ENCODE data around the gene FAM131C.
"Not testable (repeated sequence)": the region's sequence is repeated elsewhere in the genome, so short reads cannot be mapped to it uniquely, and the experiment has no call there.

FAM131C gene

DNA sequence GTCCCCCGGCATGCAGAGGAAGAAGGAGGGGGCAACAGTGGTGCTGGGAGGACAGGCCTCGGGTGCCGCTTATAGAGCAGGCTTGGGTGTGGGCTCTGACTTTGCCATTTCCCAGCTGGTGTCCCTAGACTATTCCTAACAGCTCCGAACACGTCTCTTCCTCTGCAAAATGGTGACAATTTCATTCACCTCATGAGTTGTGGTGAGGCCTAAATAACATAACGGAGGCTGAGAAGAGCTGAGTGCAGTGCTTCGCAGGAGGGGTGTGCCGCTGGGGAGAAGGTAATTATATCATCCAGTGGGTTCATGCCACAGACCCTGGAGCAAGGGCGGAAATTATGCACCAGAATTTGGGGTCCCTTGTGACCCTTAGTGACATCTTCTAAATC is 10.8 kb downstream of the FAM131C start:
- not testable (repeated sequence) for H3K9me3 ChIP-seq (ENCODE audit: control insufficient read depth, insufficient read depth, low read length); H3K4me1 ChIP-seq (ENCODE audit: control insufficient read depth, insufficient read depth, low read length); H3K36me3 ChIP-seq (ENCODE audit: control insufficient read depth, insufficient read depth, low read length); H3K27me3 ChIP-seq (ENCODE audit: control insufficient read depth, insufficient read depth, low read length); H3K4me3 ChIP-seq (ENCODE audit: low read depth, low read length); H3K9ac ChIP-seq (ENCODE audit: low read depth, low read length)

GRCh38 chr1:16061989-16062686 is 11.3 kb downstream of the FAM131C start:
- H3K9me3 ChIP-seq (ENCODE audit: control insufficient read depth, insufficient read depth, low read length); H3K4me1 ChIP-seq (ENCODE audit: control insufficient read depth, insufficient read depth, low read length); H3K36me3 ChIP-seq (ENCODE audit: control insufficient read depth, insufficient read depth, low read length); H3K9ac ChIP-seq (ENCODE audit: low read depth, low read length); H3K4me3 ChIP-seq (ENCODE audit: low read depth, low read length); H3K27me3 ChIP-seq (ENCODE audit: control insufficient read depth, insufficient read depth, low read length): not testable (repeated sequence)

GRCh38 chr1:16061266-16061665 is 12.2 kb downstream of the FAM131C start:
- Histone ChIP-seq H3K9ac (ENCODE audit: low read depth, low read length) (no peak overlapping the region), H3K27me3 (ENCODE audit: control insufficient read depth, insufficient read depth, low read length) (no peaks in the 10 kb centered on the region), H3K4me1 (ENCODE audit: control insufficient read depth, insufficient read depth, low read length) (peaks cover 3% of the 10 kb centered on the region), H3K36me3 (ENCODE audit: control insufficient read depth, insufficient read depth, low read length) (no peaks in the 10 kb centered on the region), H3K4me3 (ENCODE audit: low read depth, low read length) (no peak overlapping the region), H3K9me3 (ENCODE audit: control insufficient read depth, insufficient read depth, low read length) (no peaks in the 10 kb centered on the region)

DNA sequence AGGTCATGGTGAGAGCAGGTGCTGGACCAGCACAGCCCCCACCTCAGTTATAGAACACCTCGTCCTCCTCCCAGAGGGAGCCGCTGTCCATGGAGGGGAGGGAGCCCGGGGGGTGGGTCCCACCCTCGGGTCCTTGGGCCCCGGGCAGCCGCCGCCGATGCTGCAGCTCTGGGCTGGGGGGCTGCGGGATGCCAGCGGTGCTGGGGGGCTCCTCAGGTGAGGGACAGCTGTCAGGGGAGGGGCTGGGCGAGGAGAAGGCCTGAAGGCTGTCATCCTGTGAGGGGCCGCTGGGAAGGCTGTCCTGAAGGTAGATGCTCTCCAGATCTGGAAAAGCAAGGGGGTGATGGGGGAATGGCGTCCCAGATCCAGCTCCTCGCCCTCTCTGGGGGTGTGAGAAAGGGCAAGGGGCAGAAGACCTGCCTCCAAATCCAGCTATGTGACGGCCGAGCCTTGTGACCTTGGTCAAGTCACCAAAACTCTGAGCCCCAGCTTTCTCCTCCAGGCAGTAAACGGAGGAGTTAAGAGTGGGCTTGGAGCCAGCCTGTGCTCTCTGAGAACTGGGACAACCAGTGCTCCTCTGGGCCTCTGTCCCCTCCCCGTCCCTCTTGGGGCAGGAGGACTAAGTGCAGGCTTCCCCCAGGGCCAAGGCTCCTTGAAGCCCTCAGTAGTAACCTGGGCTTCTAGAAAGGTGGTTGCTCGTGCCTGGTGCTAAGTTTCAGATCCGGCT is 14.9 kb downstream of the FAM131C start:
- H3K4me3 ChIP-seq (ENCODE audit: low read depth, low read length); H3K36me3 ChIP-seq (ENCODE audit: control insufficient read depth, insufficient read depth, low read length); H3K9me3 ChIP-seq (ENCODE audit: control insufficient read depth, insufficient read depth, low read length); H3K4me1 ChIP-seq (ENCODE audit: control insufficient read depth, insufficient read depth, low read length); H3K9ac ChIP-seq (ENCODE audit: low read depth, low read length); H3K27me3 ChIP-seq (ENCODE audit: control insufficient read depth, insufficient read depth, low read length): not testable (repeated sequence)

GRCh38 chr1:16057314-16057915 is 16.0 kb downstream of the FAM131C start:
- H3K4me3 ChIP-seq (ENCODE audit: low read depth, low read length); H3K9ac ChIP-seq (ENCODE audit: low read depth, low read length); H3K27me3 ChIP-seq (ENCODE audit: control insufficient read depth, insufficient read depth, low read length); H3K4me1 ChIP-seq (ENCODE audit: control insufficient read depth, insufficient read depth, low read length); H3K36me3 ChIP-seq (ENCODE audit: control insufficient read depth, insufficient read depth, low read length); H3K9me3 ChIP-seq (ENCODE audit: control insufficient read depth, insufficient read depth, low read length): not testable (repeated sequence)

DNA sequence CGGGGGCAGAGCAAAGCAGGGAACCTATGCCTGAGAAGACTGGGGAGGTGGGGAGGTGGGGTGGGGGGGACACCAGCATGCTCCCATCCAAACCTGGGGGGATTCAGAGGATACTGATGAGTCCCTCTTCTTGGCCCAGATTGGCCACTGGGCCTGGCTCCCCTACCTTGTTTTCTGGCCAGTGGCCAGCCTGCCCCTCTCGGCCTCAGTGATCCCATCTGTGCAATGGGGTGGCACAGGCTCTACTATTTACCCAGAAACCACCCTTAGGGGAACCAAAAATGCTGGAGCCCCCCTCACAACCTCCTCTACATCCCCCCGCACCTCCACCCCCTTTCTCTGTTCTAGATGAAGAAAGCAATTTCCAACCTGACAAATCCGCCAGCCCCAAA is 16.9 kb downstream of the FAM131C start:
- H3K36me3 ChIP-seq (ENCODE audit: control insufficient read depth, insufficient read depth, low read length); H3K9me3 ChIP-seq (ENCODE audit: control insufficient read depth, insufficient read depth, low read length); H3K9ac ChIP-seq (ENCODE audit: low read depth, low read length); H3K27me3 ChIP-seq (ENCODE audit: control insufficient read depth, insufficient read depth, low read length); H3K4me3 ChIP-seq (ENCODE audit: low read depth, low read length); H3K4me1 ChIP-seq (ENCODE audit: control insufficient read depth, insufficient read depth, low read length): not testable (repeated sequence)

DNA sequence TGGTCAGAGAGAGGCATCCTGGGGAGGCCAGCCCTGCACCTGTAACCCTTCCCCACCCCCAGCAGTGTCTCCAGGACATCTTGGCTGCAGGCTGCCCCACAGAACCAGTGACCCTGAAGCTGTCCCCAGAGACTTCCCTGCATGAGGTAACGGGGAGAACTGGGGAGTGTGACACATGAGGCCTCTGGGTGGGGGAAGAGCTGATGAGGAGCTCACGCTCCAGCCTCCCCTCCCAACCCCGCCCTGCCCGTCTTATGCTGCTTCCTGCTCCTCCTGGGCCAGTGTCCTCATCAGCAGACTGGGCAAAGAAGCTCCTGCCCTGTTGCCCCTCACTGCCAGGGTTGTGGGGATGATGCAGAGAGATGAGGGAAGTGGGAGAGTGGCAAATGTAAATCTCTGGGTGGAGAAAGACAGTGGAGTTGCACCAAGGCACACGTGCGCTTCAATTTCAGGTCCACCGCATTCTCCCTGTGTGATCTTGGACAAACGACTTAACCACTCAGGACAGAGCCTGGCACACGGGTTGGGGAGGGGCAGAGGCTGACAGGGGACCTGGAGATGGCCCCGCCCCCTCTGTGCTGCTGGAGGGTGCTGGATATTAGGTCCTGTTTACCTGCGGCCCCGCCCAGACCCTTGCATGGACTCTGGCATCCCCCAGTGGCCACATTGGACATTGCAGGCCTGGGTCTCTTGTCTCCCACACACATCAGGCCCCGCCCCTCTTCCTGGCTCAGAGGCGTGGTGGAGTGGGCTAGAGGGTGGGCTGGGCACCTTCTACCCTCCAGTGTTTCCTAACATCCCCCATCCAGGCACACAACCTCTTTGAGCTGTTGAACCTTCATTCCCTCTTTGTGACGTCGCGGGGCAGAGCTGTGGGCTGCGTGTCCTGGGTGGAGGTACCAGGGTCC is 17.6 kb downstream of the FAM131C start:
- Histone ChIP-seq H3K9me3 (ENCODE audit: control insufficient read depth, insufficient read depth, low read length) (no peaks in the 10 kb centered on the region), H3K27me3 (ENCODE audit: control insufficient read depth, insufficient read depth, low read length) (no peaks in the 10 kb centered on the region), H3K9ac (ENCODE audit: low read depth, low read length) (no peak overlapping the region), H3K4me1 (ENCODE audit: control insufficient read depth, insufficient read depth, low read length) (peaks cover 5% of the 10 kb centered on the region), H3K4me3 (ENCODE audit: low read depth, low read length) (peak overlapping the region; percentile 23), H3K36me3 (ENCODE audit: control insufficient read depth, insufficient read depth, low read length) (no peaks in the 10 kb centered on the region)

DNA sequence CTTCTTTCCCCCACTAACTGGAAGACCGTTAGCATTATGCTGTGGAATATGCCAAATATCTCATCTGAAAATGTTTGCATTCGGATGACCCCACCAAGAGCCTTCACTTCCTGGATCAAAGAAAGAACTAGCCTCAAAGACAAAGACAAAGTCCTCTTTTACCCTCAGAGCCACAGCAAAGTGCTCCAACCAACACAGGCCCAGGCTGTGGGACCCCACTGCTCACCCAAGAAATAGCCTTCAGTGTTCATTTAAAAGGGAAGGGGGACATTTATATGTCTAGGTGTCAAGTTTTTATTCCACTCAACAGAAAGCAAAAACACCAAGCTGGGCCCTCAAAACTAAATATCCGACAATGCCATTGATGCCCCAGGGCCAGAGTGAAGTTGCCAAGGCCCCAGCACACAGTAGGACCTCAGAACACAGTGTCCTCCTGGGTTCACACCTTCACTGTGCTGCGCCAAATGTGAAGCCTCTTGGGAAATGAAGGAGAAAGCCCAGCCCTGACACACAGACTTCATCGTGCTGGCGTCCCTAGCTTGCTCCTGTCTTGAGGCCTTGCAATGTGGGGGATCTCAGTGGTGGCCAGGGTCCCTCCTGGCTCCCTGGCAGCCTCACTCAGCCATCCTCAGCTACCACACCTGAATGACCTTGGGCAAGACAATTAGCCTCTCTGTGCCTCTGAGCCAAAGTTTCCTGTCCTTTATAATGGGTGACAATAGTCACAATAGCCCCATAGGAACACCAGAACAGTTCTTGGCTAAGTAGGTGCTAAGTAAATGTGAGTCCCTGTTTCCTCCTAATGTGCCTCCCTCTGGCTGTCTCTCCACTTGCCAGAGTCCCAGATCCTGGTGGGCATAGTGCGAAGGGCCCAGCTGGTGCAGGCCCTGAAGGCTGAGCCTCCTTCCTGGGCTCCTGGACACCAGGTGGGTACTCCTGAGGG is 18.6 kb downstream of the FAM131C start:
- H3K36me3 ChIP-seq (ENCODE audit: control insufficient read depth, insufficient read depth, low read length): no peaks in the 10 kb centered on the region
- no peak overlapping the region for H3K4me3 ChIP-seq (ENCODE audit: low read depth, low read length)
- H3K27me3 ChIP-seq (ENCODE audit: control insufficient read depth, insufficient read depth, low read length): no peaks in the 10 kb centered on the region
- no peak overlapping the region for H3K9ac ChIP-seq (ENCODE audit: low read depth, low read length)
- peaks cover 5% of the 10 kb centered on the region for H3K4me1 ChIP-seq (ENCODE audit: control insufficient read depth, insufficient read depth, low read length)
- H3K9me3 ChIP-seq (ENCODE audit: control insufficient read depth, insufficient read depth, low read length): no peaks in the 10 kb centered on the region

GRCh38 chr1:16053781-16054502 is 19.5 kb downstream of the FAM131C start:
- no peak overlapping the region for H3K4me3 ChIP-seq (ENCODE audit: low read depth, low read length)
- no peak overlapping the region for H3K9ac ChIP-seq (ENCODE audit: low read depth, low read length)
- H3K27me3 ChIP-seq (ENCODE audit: control insufficient read depth, insufficient read depth, low read length): no peaks in the 10 kb centered on the region
- H3K36me3 ChIP-seq (ENCODE audit: control insufficient read depth, insufficient read depth, low read length): no peaks in the 10 kb centered on the region
- no peaks in the 10 kb centered on the region for H3K9me3 ChIP-seq (ENCODE audit: control insufficient read depth, insufficient read depth, low read length)
- H3K4me1 ChIP-seq (ENCODE audit: control insufficient read depth, insufficient read depth, low read length): peaks cover 5% of the 10 kb centered on the region

DNA sequence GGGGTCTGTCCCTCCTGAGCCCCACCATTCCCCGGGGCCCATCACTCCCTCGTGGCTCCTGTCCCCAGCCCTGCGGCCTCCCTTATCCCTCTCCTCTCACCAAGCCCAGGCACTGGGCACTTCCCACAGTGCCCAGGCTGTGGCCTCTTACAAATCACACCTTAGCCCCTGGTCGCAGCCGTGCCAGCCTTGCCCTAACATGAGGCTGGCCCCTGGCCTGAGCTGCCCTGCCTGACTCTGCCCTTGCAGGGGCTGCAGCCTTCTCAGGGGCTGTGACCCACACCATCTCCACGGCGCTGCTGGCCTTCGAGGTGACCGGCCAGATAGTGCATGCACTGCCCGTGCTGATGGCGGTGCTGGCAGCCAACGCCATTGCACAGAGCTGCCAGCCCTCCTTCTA is 21.5 kb downstream of the FAM131C start:
- not testable (repeated sequence) for H3K9ac ChIP-seq (ENCODE audit: low read depth, low read length); H3K4me1 ChIP-seq (ENCODE audit: control insufficient read depth, insufficient read depth, low read length); H3K27me3 ChIP-seq (ENCODE audit: control insufficient read depth, insufficient read depth, low read length); H3K9me3 ChIP-seq (ENCODE audit: control insufficient read depth, insufficient read depth, low read length); H3K36me3 ChIP-seq (ENCODE audit: control insufficient read depth, insufficient read depth, low read length); H3K4me3 ChIP-seq (ENCODE audit: low read depth, low read length)

All from iPS-15b (cell line).